ENCODE results near the gene ZBTB44.

The ZBTB44 gene

GRCh38 chr11:130188047-130188446 is 126.7 kb downstream of the ZBTB44 start:
- TF ChIP-seq POLR2AphosphoS5 (IDR thresholded peaks at IDR 0.05; ENCODE audit: low read depth, low read length): no peak
- TF ChIP-seq TAF1 (IDR thresholded peaks at IDR 0.05; ENCODE audit: borderline replicate concordance, insufficient read depth, low read length): no peak
- TF ChIP-seq REST (IDR thresholded peaks at IDR 0.05; ENCODE audit: insufficient read depth in 1 of 2, low read depth in 2 of 2, low read length in 2 of 2): no peak
- no peak for TF ChIP-seq SIN3A (IDR thresholded peaks at IDR 0.05; ENCODE audit: borderline replicate concordance, insufficient read depth, low read length)
- no peak for TF ChIP-seq FOXP2 (optimal IDR thresholded peaks at IDR 0.05; ENCODE audit: borderline replicate concordance, extremely low read depth, extremely low read length, insufficient read depth)

GRCh38 chr11:130187096-130187495 is 127.6 kb downstream of the ZBTB44 start:
- TF ChIP-seq SIN3A (IDR thresholded peaks at IDR 0.05; ENCODE audit: borderline replicate concordance, insufficient read depth, low read length) (no peak), FOXP2 (optimal IDR thresholded peaks at IDR 0.05; ENCODE audit: borderline replicate concordance, extremely low read depth, extremely low read length, insufficient read depth) (no peak), POLR2AphosphoS5 (IDR thresholded peaks at IDR 0.05; ENCODE audit: low read depth, low read length) (no peak), REST (IDR thresholded peaks at IDR 0.05; ENCODE audit: insufficient read depth in 1 of 2, low read depth in 2 of 2, low read length in 2 of 2) (no peak)

- TF ChIP-seq POLR2AphosphoS5 (IDR thresholded peaks at IDR 0.05; ENCODE audit: low read depth, low read length): no peak
- TF ChIP-seq TAF1 (IDR thresholded peaks at IDR 0.05; ENCODE audit: borderline replicate concordance, insufficient read depth, low read length): no peak
- TF ChIP-seq SIN3A (IDR thresholded peaks at IDR 0.05; ENCODE audit: borderline replicate concordance, insufficient read depth, low read length): no peak
- no peak for TF ChIP-seq REST (IDR thresholded peaks at IDR 0.05; ENCODE audit: insufficient read depth in 1 of 2, low read depth in 2 of 2, low read length in 2 of 2)
- no peak for TF ChIP-seq FOXP2 (optimal IDR thresholded peaks at IDR 0.05; ENCODE audit: borderline replicate concordance, extremely low read depth, extremely low read length, insufficient read depth)
Observed at GRCh38 chr11:130183878-130184610, 130.7 kb downstream of the ZBTB44 start.

GRCh38 chr11:130181295-130182272 is 133.1 kb downstream of the ZBTB44 start:
- TF ChIP-seq POLR2AphosphoS5 (IDR thresholded peaks at IDR 0.05; ENCODE audit: low read depth, low read length) (no peak), FOXP2 (optimal IDR thresholded peaks at IDR 0.05; ENCODE audit: borderline replicate concordance, extremely low read depth, extremely low read length, insufficient read depth) (no peak), TAF1 (IDR thresholded peaks at IDR 0.05; ENCODE audit: borderline replicate concordance, insufficient read depth, low read length) (no peak), SIN3A (IDR thresholded peaks at IDR 0.05; ENCODE audit: borderline replicate concordance, insufficient read depth, low read length) (no peak), REST (IDR thresholded peaks at IDR 0.05; ENCODE audit: insufficient read depth in 1 of 2, low read depth in 2 of 2, low read length in 2 of 2) (no peak)

Measured in PFSK-1 (cell line).